ENCODE data around the gene CLEC6A. TPM values are rescaled to one million over a fixed set of nuclear protein-coding genes. Genes with fewer than 3 reads are reported as not detected.

The CLEC6A gene
- total RNA-seq, 4 donors from 2014 or later, result not detected

DNA sequence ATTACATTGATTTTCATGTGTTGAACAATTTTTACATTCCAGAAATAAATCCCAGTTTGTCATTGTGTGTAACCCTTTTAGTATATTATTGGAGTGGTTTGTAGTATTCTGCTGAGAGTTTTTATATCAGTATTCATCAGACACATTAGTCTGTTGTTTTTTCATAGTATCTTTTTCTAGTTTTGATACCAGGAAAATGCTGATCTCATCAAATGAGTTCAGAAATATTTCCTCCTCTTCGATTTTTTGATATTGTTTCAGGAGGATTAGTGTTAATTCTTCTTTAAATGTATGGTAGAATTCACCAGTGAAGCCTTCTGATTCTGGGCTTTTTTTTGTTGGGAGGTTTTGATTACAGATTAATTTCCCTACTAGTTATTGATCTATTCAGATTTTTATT lies 15.3 kb downstream of the CLEC6A start:
- Histone ChIP-seq H3K27ac (no peak overlapping the region), H3K27me3 (no peaks in the 10 kb centered on the region), H3K36me3 (no peaks in the 10 kb centered on the region), H3K4me3 (no peak overlapping the region), H3K9me3 (no peaks in the 10 kb centered on the region), H3K4me1 (no peaks in the 10 kb centered on the region)
- 67 to 75% methylated on average over 1 of the region's 1 CpG for WGBS, 2 donors (ENCODE audit: low coverage in 1 of 2)
- no peak for ATAC-seq
- TF ChIP-seq POLR2AphosphoS5 (IDR thresholded peaks at IDR 0.05) (no peak), POLR2A (IDR thresholded peaks at IDR 0.05) (no peak), EP300 (IDR thresholded peaks at IDR 0.05) (no peak)
- TF ChIP-seq, protein P1, sequence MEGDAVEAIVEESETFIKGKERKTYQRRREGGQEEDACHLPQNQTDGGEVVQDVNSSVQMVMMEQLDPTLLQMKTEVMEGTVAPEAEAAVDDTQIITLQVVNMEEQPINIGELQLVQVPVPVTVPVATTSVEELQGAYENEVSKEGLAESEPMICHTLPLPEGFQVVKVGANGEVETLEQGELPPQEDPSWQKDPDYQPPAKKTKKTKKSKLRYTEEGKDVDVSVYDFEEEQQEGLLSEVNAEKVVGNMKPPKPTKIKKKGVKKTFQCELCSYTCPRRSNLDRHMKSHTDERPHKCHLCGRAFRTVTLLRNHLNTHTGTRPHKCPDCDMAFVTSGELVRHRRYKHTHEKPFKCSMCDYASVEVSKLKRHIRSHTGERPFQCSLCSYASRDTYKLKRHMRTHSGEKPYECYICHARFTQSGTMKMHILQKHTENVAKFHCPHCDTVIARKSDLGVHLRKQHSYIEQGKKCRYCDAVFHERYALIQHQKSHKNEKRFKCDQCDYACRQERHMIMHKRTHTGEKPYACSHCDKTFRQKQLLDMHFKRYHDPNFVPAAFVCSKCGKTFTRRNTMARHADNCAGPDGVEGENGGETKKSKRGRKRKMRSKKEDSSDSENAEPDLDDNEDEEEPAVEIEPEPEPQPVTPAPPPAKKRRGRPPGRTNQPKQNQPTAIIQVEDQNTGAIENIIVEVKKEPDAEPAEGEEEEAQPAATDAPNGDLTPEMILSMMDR (IDR thresholded peaks at IDR 0.05), result no peak

DNA sequence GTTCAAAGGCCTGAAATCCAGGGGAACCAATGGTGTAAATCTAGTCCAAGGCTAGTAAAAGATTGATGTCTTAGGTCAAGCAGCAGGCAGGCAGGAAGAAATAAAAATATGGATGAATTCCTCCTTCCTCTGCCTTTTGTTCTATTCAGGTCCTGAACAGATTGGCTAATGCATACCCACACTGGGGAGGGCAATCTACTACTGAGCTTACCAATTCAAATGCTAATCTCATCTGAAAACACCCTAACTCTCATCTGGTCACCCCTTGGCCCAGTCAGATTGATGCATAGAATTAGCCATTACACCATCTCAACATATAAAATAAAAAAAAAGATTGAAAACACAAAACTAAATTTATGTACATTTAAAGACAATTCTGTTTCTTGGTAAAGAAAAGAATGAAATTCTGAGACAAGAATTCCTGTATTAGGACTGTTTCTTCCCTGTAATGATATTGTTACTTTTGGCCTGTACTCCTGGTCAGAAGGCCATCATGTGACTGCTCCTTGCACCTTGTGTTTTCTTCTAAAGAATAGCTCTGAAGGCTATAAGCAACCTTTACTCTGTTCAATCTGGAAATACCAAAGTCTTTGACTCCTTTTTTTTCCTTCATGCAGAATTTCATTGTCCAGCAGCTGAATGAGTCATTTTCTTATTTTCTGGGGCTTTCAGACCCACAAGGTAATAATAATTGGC lies 19.9 kb downstream of the CLEC6A start:
- Histone ChIP-seq H3K4me1 (no peaks in the 10 kb centered on the region), H3K27ac (no peak overlapping the region), H3K9me3 (no peaks in the 10 kb centered on the region), H3K27me3 (no peaks in the 10 kb centered on the region), H3K4me3 (no peak overlapping the region), H3K36me3 (no peaks in the 10 kb centered on the region)
- no peak for ATAC-seq
- TF ChIP-seq EP300 (IDR thresholded peaks at IDR 0.05) (no peak), POLR2A (IDR thresholded peaks at IDR 0.05) (no peak), POLR2AphosphoS5 (IDR thresholded peaks at IDR 0.05) (no peak)
- TF ChIP-seq, protein P1 (IDR thresholded peaks at IDR 0.05), result no peak

DNA sequence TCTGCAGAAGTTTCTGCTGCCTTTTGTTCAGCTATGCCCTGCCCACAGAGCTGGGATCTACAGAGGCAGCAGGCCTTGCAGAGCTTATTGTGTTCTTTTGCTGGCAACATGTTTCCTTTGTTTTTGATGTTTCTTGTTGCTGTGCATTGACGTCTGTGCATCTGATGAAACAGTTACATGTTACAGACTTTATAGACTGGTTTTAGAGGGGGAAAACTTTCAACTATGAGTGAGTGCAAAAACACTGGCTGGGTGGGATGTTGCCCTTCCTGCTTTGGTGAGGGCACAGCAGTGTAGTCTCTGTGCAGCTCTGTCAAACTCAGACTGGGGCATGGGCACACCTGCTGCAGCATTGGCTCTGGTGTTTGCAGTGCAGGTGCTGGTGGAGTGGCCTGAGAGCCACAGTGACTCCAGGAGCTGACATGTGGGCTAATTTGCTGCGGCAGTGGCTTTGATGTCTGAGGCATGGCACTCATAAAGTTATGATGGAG lies 26.9 kb downstream of the CLEC6A start:
- WGBS, 2 donors (ENCODE audit: low coverage in 1 of 2), result 50% methylated on average over 1 of the region's 2 CpGs; no CpG with 5 or more reads in 1 of the 2 donors
- no peak overlapping the region for H3K4me3 ChIP-seq
- H3K4me1 ChIP-seq, result no peaks in the 10 kb centered on the region
- no peak for ATAC-seq
- no peaks in the 10 kb centered on the region for H3K9me3 ChIP-seq
- TF ChIP-seq POLR2AphosphoS5 (IDR thresholded peaks at IDR 0.05) (no peak), POLR2A (IDR thresholded peaks at IDR 0.05) (no peak), EP300 (IDR thresholded peaks at IDR 0.05) (no peak)
- TF ChIP-seq, protein P1 (IDR thresholded peaks at IDR 0.05), result no peak
- H3K27ac ChIP-seq, result no peak overlapping the region
- no peaks in the 10 kb centered on the region for H3K27me3 ChIP-seq
- no peaks in the 10 kb centered on the region for H3K36me3 ChIP-seq

DNA sequence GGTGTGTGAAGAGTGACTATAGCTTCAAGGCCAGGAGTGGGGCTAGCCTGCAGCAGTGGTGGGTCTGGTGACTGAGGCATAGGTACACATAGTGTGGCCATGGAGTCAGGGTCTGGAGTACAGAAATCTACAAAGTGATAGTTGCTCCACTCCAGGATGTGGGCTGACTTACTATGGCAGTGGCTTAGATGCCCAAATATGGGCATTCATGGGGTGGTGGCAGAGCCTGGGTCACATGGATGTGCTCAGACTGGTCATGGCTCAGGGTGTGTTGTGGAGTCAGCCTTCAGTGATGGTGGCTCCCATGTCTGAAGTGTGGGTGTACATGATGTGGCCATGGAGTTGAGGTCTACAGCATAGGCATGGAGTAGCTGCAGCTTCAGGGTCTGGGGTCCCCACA lies 27.3 kb downstream of the CLEC6A start:
- no peak overlapping the region for H3K27ac ChIP-seq
- no peak for TF ChIP-seq POLR2A (IDR thresholded peaks at IDR 0.05)
- TF ChIP-seq, protein P1 (IDR thresholded peaks at IDR 0.05), result no peak
- no peak for TF ChIP-seq POLR2AphosphoS5 (IDR thresholded peaks at IDR 0.05)
- TF ChIP-seq EP300 (IDR thresholded peaks at IDR 0.05), result no peak
- ATAC-seq, result no peak
- no peaks in the 10 kb centered on the region for H3K4me1 ChIP-seq
- H3K36me3 ChIP-seq, result no peaks in the 10 kb centered on the region
- no peaks in the 10 kb centered on the region for H3K27me3 ChIP-seq
- no peaks in the 10 kb centered on the region for H3K9me3 ChIP-seq
- no peak overlapping the region for H3K4me3 ChIP-seq

Data from gastroesophageal sphincter (tissue), 4 donors.